SK-N-SH treated with all-trans-retinoic acid at 6 μM for 48 hours (cell line): Measurements from ENCODE around the gene TNNI2.

Source experiments
- ESRRG ChIP-seq: fragments of 250-450 bp; sonication (Bioruptor Pico); IDR thresholded peaks from 2 replicates; pipeline ENCODE4 v1.6.1; 2021; ENCODE audit warnings: mild to moderate bottlenecking
- ISL1 ChIP-seq: fragments of 250-450 bp; sonication (Bioruptor Pico); IDR thresholded peaks from 2 replicates; pipeline ENCODE4 v2.1.2; 2022; ENCODE audit warnings: mild to moderate bottlenecking, moderate library complexity
- PATZ1 ChIP-seq: fragments of 250-450 bp; sonication (Bioruptor Pico); IDR thresholded peaks from 2 replicates; pipeline ENCODE4 v1.8.0; 2020; ENCODE audit warnings: mild to moderate bottlenecking, moderate library complexity, borderline replicate concordance
- TSHZ2 ChIP-seq: fragments of 250-450 bp; sonication (Bioruptor Pico); IDR thresholded peaks from 2 replicates; pipeline ENCODE4 v1.5.0; 2020; ENCODE audit warnings: mild to moderate bottlenecking, moderate library complexity
- ZFP3 ChIP-seq: fragments of 250-450 bp; sonication (Bioruptor Pico); IDR thresholded peaks from 2 replicates; pipeline ENCODE4 v1.5.0; 2020; ENCODE audit warnings: mild to moderate bottlenecking, moderate library complexity
- ZFP30 ChIP-seq: fragments of 450-650 bp; formaldehyde crosslinking; IDR thresholded peaks from 2 replicates; pipeline ENCODE4 v1.5.0; 2022; ENCODE audit warnings: mild to moderate bottlenecking, moderate library complexity
- ZNF565 ChIP-seq: fragments of 450-650 bp; formaldehyde crosslinking; conservative IDR thresholded peaks from 2 replicates; pipeline ENCODE4 v1.5.0; 2020; ENCODE audit warnings: low read depth, mild to moderate bottlenecking, moderate library complexity

GRCh38 chr11:1840780-1841480 is 2.1 kb downstream of the TNNI2 start:
- no peak for TF ChIP-seq ZFP30 (CRISPR knock-in tag)
- no peak for TF ChIP-seq ZNF565
- no peak for TF ChIP-seq TSHZ2 (CRISPR knock-in tag)
- no peak for TF ChIP-seq PATZ1
- TF ChIP-seq ESRRG (CRISPR knock-in tag), result no peak
- TF ChIP-seq ISL1, result no peak
- no peak for TF ChIP-seq ZFP3 (CRISPR knock-in tag)
